ENCODE data around the gene BRINP2.

BRINP2 gene

DNA sequence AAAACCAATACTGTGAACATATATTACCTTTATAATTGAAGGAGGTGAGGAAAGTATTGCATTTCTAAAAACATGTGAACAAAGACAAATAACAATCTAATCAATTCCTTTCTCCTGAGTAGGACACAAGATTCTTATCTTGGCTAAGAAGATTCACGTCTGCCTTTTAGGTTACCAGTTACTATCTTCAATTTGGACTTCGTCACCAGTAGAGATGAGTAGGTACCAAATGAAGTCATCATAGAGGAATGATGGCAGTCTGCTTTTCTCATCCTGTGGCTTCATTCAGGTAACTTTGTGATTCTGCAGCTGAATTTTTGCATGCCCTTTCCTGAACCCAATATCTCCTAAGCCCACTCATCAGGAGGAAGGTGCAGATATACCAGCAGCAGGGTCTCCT, 38.6 kb upstream of the BRINP2 start:
- no peak for ATAC-seq

DNA sequence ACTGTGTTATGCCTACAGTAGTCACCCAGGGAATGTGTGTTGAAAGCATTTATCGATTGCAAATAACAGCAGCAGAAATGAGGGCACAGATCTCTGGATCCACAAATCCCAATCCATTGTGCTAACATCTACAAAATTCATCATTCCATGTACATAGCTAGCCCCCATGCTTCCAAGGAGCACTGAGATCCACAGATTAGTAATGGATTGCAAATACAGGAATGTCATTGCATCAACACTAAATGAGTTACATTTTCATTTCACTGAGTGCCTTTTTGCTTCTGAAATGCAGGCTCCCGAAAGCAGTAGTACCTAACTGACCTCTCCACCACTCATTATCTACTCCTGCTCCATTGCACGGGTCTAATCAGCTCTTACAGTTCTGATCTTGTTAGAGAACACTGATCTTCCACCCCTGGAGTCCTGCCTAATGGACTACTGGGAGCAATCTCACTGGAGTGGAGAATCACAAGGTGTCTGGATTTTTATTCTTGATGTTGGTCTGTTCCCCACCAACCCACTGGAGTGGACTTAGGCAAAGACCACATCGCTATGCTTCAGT, 36.7 kb upstream of the BRINP2 start:
- no peak for ATAC-seq
- TF ChIP-seq OSR1 (CRISPR knock-in tag; IDR thresholded peaks at IDR 0.05) (no peak), BACH2 (CRISPR knock-in tag; IDR thresholded peaks at IDR 0.05; ENCODE audit: borderline replicate concordance) (no peak), TSHZ2 (CRISPR knock-in tag; IDR thresholded peaks at IDR 0.05) (no peak), ARNTL (CRISPR knock-in tag; IDR thresholded peaks at IDR 0.05; ENCODE audit: borderline replicate concordance, low read depth) (no peak), ZNF70 (CRISPR knock-in tag; IDR thresholded peaks at IDR 0.05) (no peak), TCF4 (CRISPR knock-in tag; IDR thresholded peaks at IDR 0.05; ENCODE audit: borderline replicate concordance) (no peak), TOX (CRISPR knock-in tag; IDR thresholded peaks at IDR 0.05; ENCODE audit: borderline replicate concordance) (no peak), SNAI2 (CRISPR knock-in tag; IDR thresholded peaks at IDR 0.05) (no peak), GLIS3 (CRISPR knock-in tag; IDR thresholded peaks at IDR 0.05) (no peak)

More for the DNA sequence above, 38.6 kb upstream of the BRINP2 start:
- TF ChIP-seq, protein P1, sequence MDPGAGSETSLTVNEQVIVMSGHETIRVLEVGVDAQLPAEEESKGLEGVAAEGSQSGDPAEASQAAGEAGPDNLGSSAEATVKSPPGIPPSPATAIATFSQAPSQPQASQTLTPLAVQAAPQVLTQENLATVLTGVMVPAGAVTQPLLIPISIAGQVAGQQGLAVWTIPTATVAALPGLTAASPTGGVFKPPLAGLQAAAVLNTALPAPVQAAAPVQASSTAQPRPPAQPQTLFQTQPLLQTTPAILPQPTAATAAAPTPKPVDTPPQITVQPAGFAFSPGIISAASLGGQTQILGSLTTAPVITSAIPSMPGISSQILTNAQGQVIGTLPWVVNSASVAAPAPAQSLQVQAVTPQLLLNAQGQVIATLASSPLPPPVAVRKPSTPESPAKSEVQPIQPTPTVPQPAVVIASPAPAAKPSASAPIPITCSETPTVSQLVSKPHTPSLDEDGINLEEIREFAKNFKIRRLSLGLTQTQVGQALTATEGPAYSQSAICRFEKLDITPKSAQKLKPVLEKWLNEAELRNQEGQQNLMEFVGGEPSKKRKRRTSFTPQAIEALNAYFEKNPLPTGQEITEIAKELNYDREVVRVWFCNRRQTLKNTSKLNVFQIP (CRISPR knock-in tag; IDR thresholded peaks at IDR 0.05; ENCODE audit: borderline replicate concordance, low read depth) = no peak
- no peak for TF ChIP-seq PATZ1 (CRISPR knock-in tag; IDR thresholded peaks at IDR 0.05; ENCODE audit: borderline replicate concordance)
- no peak for TF ChIP-seq SNAI2 (CRISPR knock-in tag; IDR thresholded peaks at IDR 0.05)
- TF ChIP-seq GLIS3 (CRISPR knock-in tag; IDR thresholded peaks at IDR 0.05) = no peak

DNA sequence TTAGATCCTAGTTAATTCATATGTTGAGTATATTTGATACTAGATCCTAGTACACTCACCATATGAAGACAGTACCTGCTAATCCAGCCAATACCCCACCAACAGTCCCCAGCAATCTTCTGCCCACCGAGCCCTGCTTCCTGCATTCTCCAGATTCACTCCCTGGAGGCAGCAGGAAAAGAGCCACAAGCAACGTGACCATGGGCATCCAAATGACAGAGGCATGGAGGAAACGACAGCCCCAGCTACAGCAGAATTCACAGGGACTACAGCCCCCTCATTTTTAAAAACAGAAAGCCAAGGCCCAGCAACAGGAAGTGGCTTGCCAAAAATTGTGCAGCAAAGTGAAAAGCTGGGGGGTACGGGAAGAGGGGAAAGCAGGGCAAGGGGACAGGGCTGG, 35.5 kb upstream of the BRINP2 start:
- TF ChIP-seq TOX (CRISPR knock-in tag; IDR thresholded peaks at IDR 0.05; ENCODE audit: borderline replicate concordance) = no peak
- no peak for TF ChIP-seq ZNF565 (CRISPR knock-in tag; conservative IDR thresholded peaks at IDR 0.05; ENCODE audit: low read depth)
- no peak for TF ChIP-seq PATZ1 (CRISPR knock-in tag; IDR thresholded peaks at IDR 0.05; ENCODE audit: borderline replicate concordance)
- no peak for TF ChIP-seq BACH2 (CRISPR knock-in tag; IDR thresholded peaks at IDR 0.05; ENCODE audit: borderline replicate concordance)
- TF ChIP-seq ARNTL (CRISPR knock-in tag; IDR thresholded peaks at IDR 0.05; ENCODE audit: borderline replicate concordance, low read depth) = no peak
- TF ChIP-seq, protein P1 (CRISPR knock-in tag; IDR thresholded peaks at IDR 0.05; ENCODE audit: borderline replicate concordance, low read depth) = no peak
- TF ChIP-seq ZFP3 (CRISPR knock-in tag; IDR thresholded peaks at IDR 0.05) = no peak
- no peak for TF ChIP-seq PPARA (CRISPR knock-in tag; IDR thresholded peaks at IDR 0.05; ENCODE audit: borderline replicate concordance)
- no peak for TF ChIP-seq OSR1 (CRISPR knock-in tag; IDR thresholded peaks at IDR 0.05)
- ATAC-seq = no peak

DNA sequence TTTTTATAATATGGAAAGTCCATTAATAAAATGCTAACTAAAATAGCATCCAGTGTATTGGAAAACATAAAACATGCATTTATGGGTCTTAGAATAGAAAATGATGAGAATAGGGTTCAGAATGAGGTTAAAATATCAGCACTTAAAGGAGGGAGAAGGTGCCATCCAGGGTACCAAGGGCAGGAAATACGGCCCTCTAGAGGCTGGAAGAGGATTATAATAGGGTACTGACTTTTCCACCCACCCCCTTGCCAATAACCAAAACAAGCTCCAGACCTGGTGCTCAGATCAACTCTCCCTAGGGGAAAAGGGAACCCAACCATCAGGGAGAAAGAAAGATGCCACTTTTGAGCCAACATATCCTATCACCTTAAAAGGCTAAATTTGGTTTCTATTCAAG, 32.9 kb upstream of the BRINP2 start:
- TF ChIP-seq RARB (CRISPR knock-in tag; IDR thresholded peaks at IDR 0.05) = no peak
- no peak for TF ChIP-seq PPARA (CRISPR knock-in tag; IDR thresholded peaks at IDR 0.05; ENCODE audit: borderline replicate concordance)
- no peak for TF ChIP-seq OSR1 (CRISPR knock-in tag; IDR thresholded peaks at IDR 0.05)
- TF ChIP-seq, protein P2, sequence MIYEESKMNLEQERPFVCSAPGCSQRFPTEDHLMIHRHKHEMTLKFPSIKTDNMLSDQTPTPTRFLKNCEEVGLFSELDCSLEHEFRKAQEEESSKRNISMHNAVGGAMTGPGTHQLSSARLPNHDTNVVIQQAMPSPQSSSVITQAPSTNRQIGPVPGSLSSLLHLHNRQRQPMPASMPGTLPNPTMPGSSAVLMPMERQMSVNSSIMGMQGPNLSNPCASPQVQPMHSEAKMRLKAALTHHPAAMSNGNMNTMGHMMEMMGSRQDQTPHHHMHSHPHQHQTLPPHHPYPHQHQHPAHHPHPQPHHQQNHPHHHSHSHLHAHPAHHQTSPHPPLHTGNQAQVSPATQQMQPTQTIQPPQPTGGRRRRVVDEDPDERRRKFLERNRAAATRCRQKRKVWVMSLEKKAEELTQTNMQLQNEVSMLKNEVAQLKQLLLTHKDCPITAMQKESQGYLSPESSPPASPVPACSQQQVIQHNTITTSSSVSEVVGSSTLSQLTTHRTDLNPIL (CRISPR knock-in tag; IDR thresholded peaks at IDR 0.05; ENCODE audit: low read depth) = no peak
- no peak for TF ChIP-seq ZFP30 (CRISPR knock-in tag; IDR thresholded peaks at IDR 0.05)
- TF ChIP-seq, protein P3, sequence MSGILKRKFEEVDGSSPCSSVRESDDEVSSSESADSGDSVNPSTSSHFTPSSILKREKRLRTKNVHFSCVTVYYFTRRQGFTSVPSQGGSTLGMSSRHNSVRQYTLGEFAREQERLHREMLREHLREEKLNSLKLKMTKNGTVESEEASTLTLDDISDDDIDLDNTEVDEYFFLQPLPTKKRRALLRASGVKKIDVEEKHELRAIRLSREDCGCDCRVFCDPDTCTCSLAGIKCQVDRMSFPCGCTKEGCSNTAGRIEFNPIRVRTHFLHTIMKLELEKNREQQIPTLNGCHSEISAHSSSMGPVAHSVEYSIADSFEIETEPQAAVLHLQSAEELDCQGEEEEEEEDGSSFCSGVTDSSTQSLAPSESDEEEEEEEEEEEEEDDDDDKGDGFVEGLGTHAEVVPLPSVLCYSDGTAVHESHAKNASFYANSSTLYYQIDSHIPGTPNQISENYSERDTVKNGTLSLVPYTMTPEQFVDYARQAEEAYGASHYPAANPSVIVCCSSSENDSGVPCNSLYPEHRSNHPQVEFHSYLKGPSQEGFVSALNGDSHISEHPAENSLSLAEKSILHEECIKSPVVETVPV (CRISPR knock-in tag; IDR thresholded peaks at IDR 0.05) = no peak
- TF ChIP-seq ZNF565 (CRISPR knock-in tag; conservative IDR thresholded peaks at IDR 0.05; ENCODE audit: low read depth) = no peak
- no peak for TF ChIP-seq ZC3H10 (CRISPR knock-in tag; IDR thresholded peaks at IDR 0.05)
- TF ChIP-seq CSDC2 (CRISPR knock-in tag; IDR thresholded peaks at IDR 0.05) = no peak
- TF ChIP-seq BACH2 (CRISPR knock-in tag; IDR thresholded peaks at IDR 0.05; ENCODE audit: borderline replicate concordance) = no peak
- ATAC-seq = no peak
